Measurements from ENCODE around the gene TMEM38A. TPM values are rescaled to one million over a fixed set of nuclear protein-coding genes. Genes with fewer than 3 reads are reported as not detected.

The TMEM38A gene
- total and polyA plus RNA-seq, 9 of the 15 experiments (the other 6 are each of a cell fraction or from before 2014, with no cell fraction given) = 0.35 to 2.1 (median 1.2) TPM

DNA sequence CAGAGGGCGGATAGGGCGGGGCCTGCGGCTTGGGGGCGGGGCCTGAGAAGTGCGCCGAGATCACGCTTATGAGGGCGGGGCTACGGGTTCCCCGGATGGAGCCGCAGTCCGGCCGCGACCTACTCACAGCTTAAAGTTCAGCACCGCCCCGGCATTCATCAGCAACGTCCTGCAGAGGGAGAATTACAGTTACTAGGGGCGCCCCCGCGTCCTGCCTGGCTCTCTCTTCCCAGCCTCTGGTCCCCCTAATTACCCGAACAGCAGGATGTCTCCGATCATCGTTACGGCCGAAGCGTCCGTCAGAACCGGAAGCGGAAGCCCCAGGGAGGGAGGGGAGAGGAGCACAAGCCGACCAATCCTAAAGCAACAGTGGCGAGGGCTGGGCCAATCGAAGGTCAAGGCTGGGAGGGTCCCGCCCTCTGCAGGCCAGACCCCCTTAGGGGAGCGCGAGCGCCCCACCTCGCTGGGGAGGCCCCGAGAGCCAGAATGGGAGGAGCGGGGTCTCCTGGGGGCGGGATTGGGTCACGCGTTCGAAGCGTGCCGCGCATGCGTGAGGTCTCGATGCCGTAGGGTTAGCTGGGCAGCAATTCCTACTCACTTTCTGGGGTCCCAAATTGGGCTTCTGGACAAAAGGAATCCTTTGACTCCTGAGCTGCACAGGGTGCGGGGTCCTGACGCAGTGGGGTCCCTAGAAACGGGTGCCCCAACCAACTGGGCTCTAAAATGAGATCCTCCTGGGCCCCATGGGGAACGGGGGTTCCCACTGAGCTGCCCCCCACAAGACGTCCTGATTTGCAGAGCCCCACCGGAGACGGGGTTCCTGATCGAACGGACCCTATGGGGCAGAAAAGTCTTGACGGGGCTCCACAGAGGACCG lies 869 bp upstream of the TMEM38A start, which contains the start of gene SMIM7 (continued):
- TF ChIP-seq, protein P1, sequence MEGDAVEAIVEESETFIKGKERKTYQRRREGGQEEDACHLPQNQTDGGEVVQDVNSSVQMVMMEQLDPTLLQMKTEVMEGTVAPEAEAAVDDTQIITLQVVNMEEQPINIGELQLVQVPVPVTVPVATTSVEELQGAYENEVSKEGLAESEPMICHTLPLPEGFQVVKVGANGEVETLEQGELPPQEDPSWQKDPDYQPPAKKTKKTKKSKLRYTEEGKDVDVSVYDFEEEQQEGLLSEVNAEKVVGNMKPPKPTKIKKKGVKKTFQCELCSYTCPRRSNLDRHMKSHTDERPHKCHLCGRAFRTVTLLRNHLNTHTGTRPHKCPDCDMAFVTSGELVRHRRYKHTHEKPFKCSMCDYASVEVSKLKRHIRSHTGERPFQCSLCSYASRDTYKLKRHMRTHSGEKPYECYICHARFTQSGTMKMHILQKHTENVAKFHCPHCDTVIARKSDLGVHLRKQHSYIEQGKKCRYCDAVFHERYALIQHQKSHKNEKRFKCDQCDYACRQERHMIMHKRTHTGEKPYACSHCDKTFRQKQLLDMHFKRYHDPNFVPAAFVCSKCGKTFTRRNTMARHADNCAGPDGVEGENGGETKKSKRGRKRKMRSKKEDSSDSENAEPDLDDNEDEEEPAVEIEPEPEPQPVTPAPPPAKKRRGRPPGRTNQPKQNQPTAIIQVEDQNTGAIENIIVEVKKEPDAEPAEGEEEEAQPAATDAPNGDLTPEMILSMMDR (IDR thresholded peaks at IDR 0.05 in 2 of 3, conservative IDR thresholded peaks at IDR 0.05 in 1 of 3; ENCODE audit: insufficient read depth in 2 of 3, low read depth in 1 of 3, low read length in 3 of 3) = peak; percentile 38 to 69 (median 48); a peak in 4 of 6 replicates
- TF ChIP-seq, protein P2, sequence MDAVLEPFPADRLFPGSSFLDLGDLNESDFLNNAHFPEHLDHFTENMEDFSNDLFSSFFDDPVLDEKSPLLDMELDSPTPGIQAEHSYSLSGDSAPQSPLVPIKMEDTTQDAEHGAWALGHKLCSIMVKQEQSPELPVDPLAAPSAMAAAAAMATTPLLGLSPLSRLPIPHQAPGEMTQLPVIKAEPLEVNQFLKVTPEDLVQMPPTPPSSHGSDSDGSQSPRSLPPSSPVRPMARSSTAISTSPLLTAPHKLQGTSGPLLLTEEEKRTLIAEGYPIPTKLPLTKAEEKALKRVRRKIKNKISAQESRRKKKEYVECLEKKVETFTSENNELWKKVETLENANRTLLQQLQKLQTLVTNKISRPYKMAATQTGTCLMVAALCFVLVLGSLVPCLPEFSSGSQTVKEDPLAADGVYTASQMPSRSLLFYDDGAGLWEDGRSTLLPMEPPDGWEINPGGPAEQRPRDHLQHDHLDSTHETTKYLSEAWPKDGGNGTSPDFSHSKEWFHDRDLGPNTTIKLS (IDR thresholded peaks at IDR 0.05; ENCODE audit: borderline replicate concordance, low read depth) = peak; percentile 54; the same call in 1 of the 2 replicates
- peak; percentile 70 for TF ChIP-seq HCFC1 (IDR thresholded peaks at IDR 0.05; ENCODE audit: low read depth, low read length)
- peak; percentile 47 for TF ChIP-seq EGR1 (conservative IDR thresholded peaks at IDR 0.05)
- TF ChIP-seq LCOR (CRISPR knock-in tag; IDR thresholded peaks at IDR 0.05) = 0 out of 2 replicates have a peak, but pooled peaks have one; percentile 64
- no peak for TF ChIP-seq BRD9 (IDR thresholded peaks at IDR 0.05; ENCODE audit: low read depth, partially characterized antibody)
- no peak for TF ChIP-seq TFAM (CRISPR knock-in tag; conservative IDR thresholded peaks at IDR 0.05)
- TF ChIP-seq, protein P3, sequence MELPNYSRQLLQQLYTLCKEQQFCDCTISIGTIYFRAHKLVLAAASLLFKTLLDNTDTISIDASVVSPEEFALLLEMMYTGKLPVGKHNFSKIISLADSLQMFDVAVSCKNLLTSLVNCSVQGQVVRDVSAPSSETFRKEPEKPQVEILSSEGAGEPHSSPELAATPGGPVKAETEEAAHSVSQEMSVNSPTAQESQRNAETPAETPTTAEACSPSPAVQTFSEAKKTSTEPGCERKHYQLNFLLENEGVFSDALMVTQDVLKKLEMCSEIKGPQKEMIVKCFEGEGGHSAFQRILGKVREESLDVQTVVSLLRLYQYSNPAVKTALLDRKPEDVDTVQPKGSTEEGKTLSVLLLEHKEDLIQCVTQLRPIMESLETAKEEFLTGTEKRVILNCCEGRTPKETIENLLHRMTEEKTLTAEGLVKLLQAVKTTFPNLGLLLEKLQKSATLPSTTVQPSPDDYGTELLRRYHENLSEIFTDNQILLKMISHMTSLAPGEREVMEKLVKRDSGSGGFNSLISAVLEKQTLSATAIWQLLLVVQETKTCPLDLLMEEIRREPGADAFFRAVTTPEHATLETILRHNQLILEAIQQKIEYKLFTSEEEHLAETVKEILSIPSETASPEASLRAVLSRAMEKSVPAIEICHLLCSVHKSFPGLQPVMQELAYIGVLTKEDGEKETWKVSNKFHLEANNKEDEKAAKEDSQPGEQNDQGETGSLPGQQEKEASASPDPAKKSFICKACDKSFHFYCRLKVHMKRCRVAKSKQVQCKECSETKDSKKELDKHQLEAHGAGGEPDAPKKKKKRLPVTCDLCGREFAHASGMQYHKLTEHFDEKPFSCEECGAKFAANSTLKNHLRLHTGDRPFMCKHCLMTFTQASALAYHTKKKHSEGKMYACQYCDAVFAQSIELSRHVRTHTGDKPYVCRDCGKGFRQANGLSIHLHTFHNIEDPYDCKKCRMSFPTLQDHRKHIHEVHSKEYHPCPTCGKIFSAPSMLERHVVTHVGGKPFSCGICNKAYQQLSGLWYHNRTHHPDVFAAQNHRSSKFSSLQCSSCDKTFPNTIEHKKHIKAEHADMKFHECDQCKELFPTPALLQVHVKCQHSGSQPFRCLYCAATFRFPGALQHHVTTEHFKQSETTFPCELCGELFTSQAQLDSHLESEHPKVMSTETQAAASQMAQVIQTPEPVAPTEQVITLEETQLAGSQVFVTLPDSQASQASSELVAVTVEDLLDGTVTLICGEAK (IDR thresholded peaks at IDR 0.05) = peak; percentile 99
- TF ChIP-seq, protein P3 (CRISPR knock-in tag; IDR thresholded peaks at IDR 0.05) = no peak
- TF ChIP-seq, protein P4, sequence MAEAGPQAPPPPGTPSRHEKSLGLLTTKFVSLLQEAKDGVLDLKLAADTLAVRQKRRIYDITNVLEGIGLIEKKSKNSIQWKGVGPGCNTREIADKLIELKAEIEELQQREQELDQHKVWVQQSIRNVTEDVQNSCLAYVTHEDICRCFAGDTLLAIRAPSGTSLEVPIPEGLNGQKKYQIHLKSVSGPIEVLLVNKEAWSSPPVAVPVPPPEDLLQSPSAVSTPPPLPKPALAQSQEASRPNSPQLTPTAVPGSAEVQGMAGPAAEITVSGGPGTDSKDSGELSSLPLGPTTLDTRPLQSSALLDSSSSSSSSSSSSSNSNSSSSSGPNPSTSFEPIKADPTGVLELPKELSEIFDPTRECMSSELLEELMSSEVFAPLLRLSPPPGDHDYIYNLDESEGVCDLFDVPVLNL (CRISPR knock-in tag; IDR thresholded peaks at IDR 0.05; ENCODE audit: low read depth) = no peak
- TF ChIP-seq EP300 (IDR thresholded peaks at IDR 0.05; ENCODE audit: low read length) = no peak
- TF ChIP-seq MIER1 (IDR thresholded peaks at IDR 0.05; ENCODE audit: low read depth) = 0 out of 2 replicates have a peak, but pooled peaks have one; percentile 22
- TF ChIP-seq TCF3 (CRISPR knock-in tag; IDR thresholded peaks at IDR 0.05) = 0 out of 2 replicates have a peak, but pooled peaks have one; percentile 4
